HCT116 (cell line): ENCODE results near the gene FNDC8. TPM values are rescaled to one million over a fixed set of nuclear protein-coding genes. Genes with fewer than 3 reads are reported as not detected.

Experiments
- ATAC-seq: fragments of 200-7000 bp; cut with Tn5 transposase; 2 replicates; pipeline ENCODE4 v1.9.1; 2020; ENCODE audit warnings: mild to moderate bottlenecking, moderate library complexity
- BruUV-seq: library from RNA; stranded (reverse); fragments of 400-500 nt; replicated peaks from 2 replicates; lab custom pipeline; 2021; lab: Mats Ljungman, UMichigan
- CTCF ChIA-PET: fragments of 300-600 bp; sonication (Branson Sonifier 250); formaldehyde crosslinking; loops from one replicate; lab custom pipeline; 2021; ENCODE audit warnings: antibody characterized with exemption; lab: Charles Lee
- POLR2A ChIA-PET: fragments of 300-600, 350-600 bp; sonication (Branson Sonifier 250); formaldehyde crosslinking; loops from one replicate; lab custom pipeline; 2021; ENCODE audit warnings: antibody characterized with exemption; lab: Charles Lee
- RAD21 ChIA-PET, 2 experiments: fragments of 300-600 bp; sonication (Branson Sonifier 250); formaldehyde crosslinking; loops; one replicate each; lab custom pipeline; 2023; ENCODE audit warnings: low total read pairs in 2 of 2; ENCODE audit not compliant: uncharacterized antibody in 2 of 2, unreplicated experiment in 2 of 2, low non-redundant PET in 1 of 2; lab: Charles Lee
- DNase-seq: peaks from one replicate; pipeline ENCODE4 v3.0.0-alpha.2; 2010; ENCODE audit warnings: low read depth, low spot score
- H2AFZ ChIP-seq: fragments of 200-600 bp; shearing (Covaris generic), sonication (generic); 2 replicates; pipeline ENCODE4 v1.6.1; 2017; ENCODE audit warnings: low read depth, mixed run types, mixed read lengths, antibody characterized with exemption, low read length; ENCODE audit not compliant: poor library complexity, severe bottlenecking
- H3K27ac ChIP-seq: 2 replicates; pipeline ENCODE4 v1.5.1; 2012; ENCODE audit warnings: low read depth, low read length
- H3K27me3 ChIP-seq: fragments of 200-600 bp; sonication (generic); 2 replicates; pipeline ENCODE4 v1.6.1; 2016; ENCODE audit warnings: mixed run types, low read length, mixed read lengths; ENCODE audit not compliant: insufficient read depth
- H3K36me3 ChIP-seq, 2 experiments: fragments of 200-500 bp in 1 of 2; fragments of 200-600 bp in 1 of 2; sonication (Bioruptor generic) in 1 of 2; sonication (generic) in 1 of 2; 2 replicates each; pipeline versions ENCODE4 v1.5.1 to v1.6.1; 2014 to 2016; ENCODE audit warnings: low read length in 2 of 2, inconsistent platforms in 1 of 2, mixed read lengths in 1 of 2, mixed run types in 1 of 2; ENCODE audit not compliant: insufficient read depth in 2 of 2, control insufficient read depth in 1 of 2
- H3K4me1 ChIP-seq, 2 experiments: fragments of 200-600 bp in 1 of 2; sonication (generic) in 1 of 2; 2 replicates each; pipeline versions ENCODE4 v1.5.1 to v1.6.1; 2012 to 2017; ENCODE audit warnings: low read length in 2 of 2, inconsistent platforms in 1 of 2, mild to moderate bottlenecking in 1 of 2, mixed read lengths in 1 of 2, mixed run types in 1 of 2, moderate library complexity in 1 of 2; ENCODE audit not compliant: insufficient read depth in 2 of 2, control insufficient read depth in 1 of 2
- H3K4me2 ChIP-seq: fragments of 200-600 bp; sonication (generic); 2 replicates; pipeline ENCODE4 v1.6.1; 2017; ENCODE audit warnings: mixed run types, low read length, mixed read lengths
- H3K4me3 ChIP-seq, 2 experiments: fragments of 200-600 bp in 1 of 2; sonication (generic) in 1 of 2; replicated peaks in 1 of 2; 2 replicates each; pipeline ENCODE4 v1.5.1; 2011 to 2016; ENCODE audit warnings: low read length in 2 of 2, control low read depth in 1 of 2, low read depth in 1 of 2, mild to moderate bottlenecking in 1 of 2, mixed read lengths in 1 of 2, mixed run types in 1 of 2
- H3K79me2 ChIP-seq: fragments of 200-600 bp; sonication (generic); 2 replicates; pipeline ENCODE4 v1.6.1; 2017; ENCODE audit warnings: mild to moderate bottlenecking, mixed run types, low read length, moderate library complexity, mixed read lengths; ENCODE audit not compliant: insufficient read depth
- H3K9ac ChIP-seq: fragments of 200-600 bp; sonication (generic); 2 replicates; pipeline ENCODE4 v1.6.1; 2016; ENCODE audit warnings: low read length, mixed read lengths
- H3K9me2 ChIP-seq: fragments of 200-600 bp; sonication (generic), shearing (Covaris generic); 2 replicates; pipeline ENCODE4 v1.6.1; 2017; ENCODE audit warnings: mixed run types, mild to moderate bottlenecking, moderate library complexity; ENCODE audit not compliant: insufficient read depth
- H3K9me3 ChIP-seq, 2 experiments: fragments of 200-500 bp in 1 of 2; fragments of 200-600 bp in 1 of 2; sonication (Bioruptor generic) in 1 of 2; sonication (generic) in 1 of 2; 2 replicates each; pipeline ENCODE4 v1.6.1; 2014 to 2017; ENCODE audit warnings: low read length in 2 of 2, mixed read lengths in 2 of 2, inconsistent platforms in 1 of 2, low read depth in 1 of 2, mild to moderate bottlenecking in 1 of 2, mixed run types in 1 of 2, moderate library complexity in 1 of 2; ENCODE audit not compliant: control insufficient read depth in 1 of 2, insufficient read depth in 1 of 2
- H4K20me1 ChIP-seq: fragments of 200-600 bp; sonication (generic), shearing (Covaris generic); 2 replicates; pipeline ENCODE4 v1.6.1; 2017; ENCODE audit warnings: mixed run types, mild to moderate bottlenecking, moderate library complexity; ENCODE audit not compliant: insufficient read depth
- CBX3 ChIP-seq: IDR thresholded peaks from 2 replicates; pipeline ENCODE4 v1.6.1; 2012; ENCODE audit warnings: low read depth
- CEBPB ChIP-seq: IDR thresholded peaks from 2 replicates; pipeline ENCODE4 v1.6.1; 2012; ENCODE audit warnings: low read depth
- EZH2 ChIP-seq: fragments of 200-600 bp; sonication (generic); IDR thresholded peaks from 2 replicates; pipeline ENCODE4 v1.6.1; 2017; ENCODE audit warnings: antibody characterized with exemption, mixed run types
- POLR2AphosphoS5 ChIP-seq: IDR thresholded peaks from 2 replicates; pipeline ENCODE4 v1.6.1; 2011; ENCODE audit warnings: mild to moderate bottlenecking, low read depth, low read length, moderate library complexity
- SRF ChIP-seq: IDR thresholded peaks from 2 replicates; pipeline ENCODE4 v1.6.1; 2012; ENCODE audit warnings: low read depth
- TCF7L2 ChIP-seq: IDR thresholded peaks from 2 replicates; pipeline ENCODE4 v1.7.0; 2011; ENCODE audit warnings: borderline replicate concordance, inconsistent platforms; ENCODE audit not compliant: insufficient read depth, insufficient read length; ENCODE audit errors: extremely low read depth
- YY1 ChIP-seq: IDR thresholded peaks from 2 replicates; pipeline ENCODE4 v1.6.1; 2011; ENCODE audit warnings: low read length, low read depth, moderate library complexity, mild to moderate bottlenecking; ENCODE audit not compliant: insufficient replicate concordance; ENCODE audit errors: extremely low read depth
- intact Hi-C: fragments of 100-400 bp; cut with micrococcal nuclease; formaldehyde crosslinking; loops from 2 replicates; pipeline ENCODE4 v1.10.0; 2022
- total RNA-seq: library from RNA; stranded (reverse); gene quantifications from one replicate; pipeline ENCODE4 v1.2.1, GENCODE V29; 2021; ENCODE audit not compliant: unreplicated experiment
- TF ChIP-seq, protein P1 (sequence below): IDR thresholded peaks from 2 replicates; pipeline ENCODE4 v1.6.1; 2012
- TF ChIP-seq, protein P2 (sequence below), 3 experiments: fragments of 200-600 bp in 1 of 3; sonication (generic) in 1 of 3; IDR thresholded peaks in 2 of 3; conservative IDR thresholded peaks in 1 of 3; 2 replicates each; pipeline ENCODE4 v1.5.1; 2012 to 2017; ENCODE audit warnings: low read depth in 2 of 3, low read length in 2 of 3, antibody characterized with exemption in 1 of 3, borderline replicate concordance in 1 of 3, control low read depth in 1 of 3, mild to moderate bottlenecking in 1 of 3, mixed read lengths in 1 of 3, mixed run types in 1 of 3, moderate library complexity in 1 of 3; ENCODE audit not compliant: insufficient read depth in 1 of 3
- TF ChIP-seq, protein P3 (sequence below): IDR thresholded peaks from 2 replicates; pipeline ENCODE4 v1.6.1; 2011; ENCODE audit warnings: mild to moderate bottlenecking, low read length, moderate library complexity; ENCODE audit not compliant: insufficient replicate concordance; ENCODE audit errors: extremely low read depth

Gene FNDC8
- total RNA-seq, 1 experiment from 2014 or later, result not detected

DNA sequence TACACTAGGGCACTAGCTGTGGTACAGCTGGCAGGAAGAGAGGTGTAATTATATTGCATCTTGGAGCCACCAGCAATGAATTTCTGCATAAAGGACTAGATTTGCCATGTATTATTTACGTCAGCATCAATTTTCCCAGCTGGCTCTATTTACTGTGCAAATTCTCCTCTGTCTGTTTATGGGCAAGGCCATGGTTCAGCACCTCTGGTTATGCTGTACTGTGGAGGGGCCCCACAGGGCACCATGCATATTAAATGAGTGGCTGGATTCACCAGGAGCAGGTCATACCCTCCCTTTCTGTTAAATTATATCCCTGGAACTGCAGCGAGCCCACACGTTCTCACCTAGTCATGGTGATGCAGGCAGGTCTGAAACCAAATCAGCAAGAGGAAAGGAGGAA, 21.5 kb upstream of the FNDC8 start:
- no peaks in the 10 kb centered on the region for H4K20me1 ChIP-seq
- no peak overlapping the region for H2AFZ ChIP-seq
- no peak overlapping the region for H3K9ac ChIP-seq
- no peak overlapping the region for H3K4me2 ChIP-seq
- CTCF ChIA-PET, result no interaction called here
- H3K27ac ChIP-seq, result no peak overlapping the region
- TF ChIP-seq POLR2AphosphoS5, result no peak
- no peak for TF ChIP-seq CEBPB
- TF ChIP-seq, all 23 proteins: peak for 0
- ChIA-PET RAD21 (no interaction called here), POLR2A (no interaction called here)
- BruUV-seq, result no TSS peak
- peaks cover 10 to 11% of the 10 kb centered on the region in 2 experiments for H3K4me1 ChIP-seq
- H3K9me3 ChIP-seq, result no peaks in the 10 kb centered on the region
- H3K36me3 ChIP-seq, result peaks cover 11 to 13% of the 10 kb centered on the region in 2 experiments
- H3K27me3 ChIP-seq, result no peaks in the 10 kb centered on the region
- H3K4me3 ChIP-seq, result no peak overlapping the region
- ATAC-seq (no peak), DNase-seq (no peak)
- intact Hi-C loops, result no loop called here
- H3K79me2 ChIP-seq, result no peaks in the 10 kb centered on the region
- H3K9me2 ChIP-seq, result no peaks in the 10 kb centered on the region

DNA sequence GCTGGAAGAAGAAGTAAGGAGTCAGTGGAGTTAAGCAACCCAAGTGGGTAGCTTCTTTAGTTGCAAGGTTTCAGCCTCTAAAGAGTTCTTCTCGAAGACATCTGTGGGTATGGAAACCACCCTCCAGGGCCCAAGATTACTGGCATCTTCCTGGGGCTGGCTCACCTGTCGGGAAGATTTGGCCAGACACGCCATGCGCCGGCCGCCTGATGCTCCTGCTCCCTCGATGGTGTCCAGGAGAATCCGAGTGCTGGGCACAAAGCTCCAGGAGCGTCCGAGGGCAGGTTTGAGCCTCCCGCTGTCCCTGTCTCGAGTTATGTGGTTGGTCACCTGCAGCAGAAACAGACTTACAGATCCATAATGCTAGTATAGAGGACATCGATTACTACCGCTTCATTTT, 20.4 kb upstream of the FNDC8 start:
- intact Hi-C loops, result no loop called here
- Histone ChIP-seq H3K36me3 (peaks cover 11 to 15% of the 10 kb centered on the region in 2 experiments), H3K4me3 (no peak overlapping the region), H3K79me2 (no peaks in the 10 kb centered on the region), H3K9me3 (no peaks in the 10 kb centered on the region), H3K9ac (no peak overlapping the region), H3K4me2 (no peak overlapping the region), H3K27ac (no peak overlapping the region), H2AFZ (no peak overlapping the region), H3K4me1 (no peaks in the 10 kb centered on the region; a peak in 2 of 4 replicates), H3K27me3 (no peaks in the 10 kb centered on the region), H3K9me2 (no peaks in the 10 kb centered on the region), H4K20me1 (no peaks in the 10 kb centered on the region)
- no peak for DNase-seq
- BruUV-seq, result no TSS peak
- no peak for TF ChIP-seq YY1
- TF ChIP-seq, protein P1, sequence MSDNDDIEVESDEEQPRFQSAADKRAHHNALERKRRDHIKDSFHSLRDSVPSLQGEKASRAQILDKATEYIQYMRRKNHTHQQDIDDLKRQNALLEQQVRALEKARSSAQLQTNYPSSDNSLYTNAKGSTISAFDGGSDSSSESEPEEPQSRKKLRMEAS, result no peak
- no peak for TF ChIP-seq CBX3
- no peak for TF ChIP-seq TCF7L2
- TF ChIP-seq, protein P2, sequence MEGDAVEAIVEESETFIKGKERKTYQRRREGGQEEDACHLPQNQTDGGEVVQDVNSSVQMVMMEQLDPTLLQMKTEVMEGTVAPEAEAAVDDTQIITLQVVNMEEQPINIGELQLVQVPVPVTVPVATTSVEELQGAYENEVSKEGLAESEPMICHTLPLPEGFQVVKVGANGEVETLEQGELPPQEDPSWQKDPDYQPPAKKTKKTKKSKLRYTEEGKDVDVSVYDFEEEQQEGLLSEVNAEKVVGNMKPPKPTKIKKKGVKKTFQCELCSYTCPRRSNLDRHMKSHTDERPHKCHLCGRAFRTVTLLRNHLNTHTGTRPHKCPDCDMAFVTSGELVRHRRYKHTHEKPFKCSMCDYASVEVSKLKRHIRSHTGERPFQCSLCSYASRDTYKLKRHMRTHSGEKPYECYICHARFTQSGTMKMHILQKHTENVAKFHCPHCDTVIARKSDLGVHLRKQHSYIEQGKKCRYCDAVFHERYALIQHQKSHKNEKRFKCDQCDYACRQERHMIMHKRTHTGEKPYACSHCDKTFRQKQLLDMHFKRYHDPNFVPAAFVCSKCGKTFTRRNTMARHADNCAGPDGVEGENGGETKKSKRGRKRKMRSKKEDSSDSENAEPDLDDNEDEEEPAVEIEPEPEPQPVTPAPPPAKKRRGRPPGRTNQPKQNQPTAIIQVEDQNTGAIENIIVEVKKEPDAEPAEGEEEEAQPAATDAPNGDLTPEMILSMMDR (IDR thresholded peaks at IDR 0.05 in 2 of 3, conservative IDR thresholded peaks at IDR 0.05 in 1 of 3; ENCODE audit: borderline replicate concordance in 1 of 3, insufficient read depth in 1 of 3, low read depth in 2 of 3, low read length in 2 of 3), result no peak
- no peak for TF ChIP-seq POLR2AphosphoS5
- TF ChIP-seq, protein P3, sequence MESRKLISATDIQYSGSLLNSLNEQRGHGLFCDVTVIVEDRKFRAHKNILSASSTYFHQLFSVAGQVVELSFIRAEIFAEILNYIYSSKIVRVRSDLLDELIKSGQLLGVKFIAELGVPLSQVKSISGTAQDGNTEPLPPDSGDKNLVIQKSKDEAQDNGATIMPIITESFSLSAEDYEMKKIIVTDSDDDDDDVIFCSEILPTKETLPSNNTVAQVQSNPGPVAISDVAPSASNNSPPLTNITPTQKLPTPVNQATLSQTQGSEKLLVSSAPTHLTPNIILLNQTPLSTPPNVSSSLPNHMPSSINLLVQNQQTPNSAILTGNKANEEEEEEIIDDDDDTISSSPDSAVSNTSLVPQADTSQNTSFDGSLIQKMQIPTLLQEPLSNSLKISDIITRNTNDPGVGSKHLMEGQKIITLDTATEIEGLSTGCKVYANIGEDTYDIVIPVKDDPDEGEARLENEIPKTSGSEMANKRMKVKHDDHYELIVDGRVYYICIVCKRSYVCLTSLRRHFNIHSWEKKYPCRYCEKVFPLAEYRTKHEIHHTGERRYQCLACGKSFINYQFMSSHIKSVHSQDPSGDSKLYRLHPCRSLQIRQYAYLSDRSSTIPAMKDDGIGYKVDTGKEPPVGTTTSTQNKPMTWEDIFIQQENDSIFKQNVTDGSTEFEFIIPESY, result no peak
- TF ChIP-seq SRF, result no peak
- no peak for TF ChIP-seq EZH2
- CTCF ChIA-PET, result no interaction called here
- POLR2A ChIA-PET, result no interaction called here
- RAD21 ChIA-PET, result no interaction called here
- no peak for ATAC-seq
